Ovary (tissue), 9 donors: ENCODE measurements around the gene FBXO28. TPM values are rescaled to one million over a fixed set of nuclear protein-coding genes. Genes with fewer than 3 reads are reported as not detected.

Experiments used
- DNase-seq, 5 donors: peaks; one replicate each; pipeline ENCODE4 v3.0.0-alpha.2; 2019 to 2020
- H3K27ac ChIP-seq, 2 donors: fragments of 200-600 bp; one replicate each; pipeline versions ENCODE4 v1.5.1 to v1.8.0; 2019 to 2022
- H3K27me3 ChIP-seq: fragments of 200-600 bp; one replicate; pipeline ENCODE4 v1.8.0; 2022
- H3K36me3 ChIP-seq: fragments of 200-600 bp; sonication (generic); one replicate; pipeline ENCODE4 v1.5.1; 2019
- H3K4me1 ChIP-seq: one replicate; pipeline ENCODE4 v1.8.1; 2013; ENCODE audit warnings: mild to moderate bottlenecking, moderate library complexity; ENCODE audit not compliant: insufficient read depth
- H3K4me3 ChIP-seq: fragments of 200-600 bp; sonication (generic); one replicate; pipeline ENCODE4 v1.5.1; 2017
- H3K9me3 ChIP-seq, 2 donors: fragments of 200-600 bp in 1 of 2; sonication (generic) in 1 of 2; one replicate each; pipeline versions ENCODE4 v1.5.1 to v1.8.1; 2013 to 2019; ENCODE audit warnings: mild to moderate bottlenecking in 1 of 2, moderate library complexity in 1 of 2
- CTCF ChIP-seq, 3 donors: fragments of 450-650 bp in 2 of 3; fragments of 200-600 bp in 1 of 3; IDR thresholded peaks; one replicate each; pipeline versions ENCODE4 v1.5.1 to v1.8.0; 2016 to 2022; ENCODE audit warnings: antibody characterized with exemption in 3 of 3, mild to moderate bottlenecking in 1 of 3
- EP300 ChIP-seq: sonication (generic); formaldehyde crosslinking; IDR thresholded peaks from one replicate; pipeline ENCODE4 v1.6.1; 2017; ENCODE audit warnings: antibody characterized with exemption
- POLR2A ChIP-seq: fragments of 450-650 bp; IDR thresholded peaks from one replicate; pipeline ENCODE4 v1.6.1; 2017; ENCODE audit warnings: antibody characterized with exemption, mild to moderate bottlenecking, moderate library complexity
- WGBS, 3 donors: extraction: QIAGEN DNeasy Blood & Tissue Kit in 1 of 3; methylation state at CpG; one replicate each; pipeline versions ENCODE4 v1.1.5 to v1.1.7; 2013 to 2017; 5-methylcytosine and 5-hydroxymethylcytosine counted together
- intact Hi-C, 4 donors: fragments of 100-400 bp; cut with DNase I; formaldehyde crosslinking; loops; one replicate each; pipeline versions ENCODE4 v1.11.0 to v1.15.1; 2022 to 2023
- polyA plus RNA-seq, 2 donors: library from polyadenylated mRNA; stranded (reverse); fragments of 200-250 nt in 1 of 2; fragments of 350-450 nt in 1 of 2; fragmentation: Illumina TruSeq in 1 of 2; extraction: RNeasy Lipid Tissue Mini Kit (QIAGEN cat#74804) in 1 of 2; gene quantifications; one replicate each; pipeline ENCODE4 v1.2.3, GENCODE V29; 2013 to 2014
- total RNA-seq, 7 donors: library from RNA; depleted of rRNA in 2 of 7; stranded (reverse); fragments of >200 nt in 2 of 7; fragmentation: NEBNext Ultra II Directional in 3 of 7; extraction: Animal tissue kit (Norgen Biotek cat#: 25700) in 3 of 7; gene quantifications; one replicate each; pipeline versions ENCODE4 v1.1.0 to v1.2.4, GENCODE V29; 2016 to 2023
- donor health status: DM: no; HTN: no; CAD: no; lungs with moderate emphysema.
- donor health status: DM: no; HTN: no; CAD: no.
- donor health status: Bipolar disorder and iron deficiency.
- donor health status: DM: yes; HTN: yes; CAD: no.
- donor health status: DM: no; HTN: no; CAD: no.
- donor health status: DM: yes; HTN: yes; CAD: no.

Gene FBXO28
- total and polyA plus RNA-seq, 9 donors, result 11.2 to 31.7 (median 26.3) TPM

- DNase-seq, result no peak
- Histone ChIP-seq H3K9me3 (no peaks in the 10 kb centered on the region), H3K27ac (no peak overlapping the region), H3K36me3 (no peaks in the 10 kb centered on the region), H3K4me3 (no peak overlapping the region), H3K27me3 (no peaks in the 10 kb centered on the region), H3K4me1 (peaks cover 3% of the 10 kb centered on the region)
- WGBS, 3 donors, result 85 to 89% (median 89%) methylated on average over 9 of the region's 9 CpGs
- intact Hi-C loops, result no loop called here
- TF ChIP-seq CTCF (IDR thresholded peaks at IDR 0.05) (no peak), EP300 (no peak), POLR2A (no peak)
Observed at GRCh38 chr1:224170748-224171478, 57.0 kb downstream of the FBXO28 start.

- no peak for DNase-seq
- TF ChIP-seq CTCF (IDR thresholded peaks at IDR 0.05), result no peak
- TF ChIP-seq EP300, result no peak
- TF ChIP-seq POLR2A, result no peak
- Histone ChIP-seq H3K4me3 (no peak overlapping the region), H3K4me1 (peaks cover 3% of the 10 kb centered on the region), H3K9me3 (no peaks in the 10 kb centered on the region), H3K27me3 (no peaks in the 10 kb centered on the region), H3K27ac (no peak overlapping the region), H3K36me3 (no peaks in the 10 kb centered on the region)
- intact Hi-C loops, result no loop called here
- 85 to 87% (median 85%) methylated on average over 3 of the region's 3 CpGs for WGBS, 3 donors
Observed at GRCh38 chr1:224172229-224172628, 58.3 kb downstream of the FBXO28 start.

- intact Hi-C loops, result no loop called here
- no peaks in the 10 kb centered on the region for H3K9me3 ChIP-seq
- no peaks in the 10 kb centered on the region for H3K36me3 ChIP-seq
- TF ChIP-seq CTCF (IDR thresholded peaks at IDR 0.05) (no peak), EP300 (no peak), POLR2A (no peak)
- H3K4me3 ChIP-seq, result no peak overlapping the region
- no peak overlapping the region for H3K27ac ChIP-seq
- DNase-seq, result no peak
- 65 to 79% (median 66%) methylated on average over 5 of the region's 5 CpGs for whole genome bisulfite sequencing, 3 donors
- no peaks in the 10 kb centered on the region for H3K27me3 ChIP-seq
- peaks cover 2% of the 10 kb centered on the region for H3K4me1 ChIP-seq
Observed at GRCh38 chr1:224173523-224173922, 59.6 kb downstream of the FBXO28 start.

DNA sequence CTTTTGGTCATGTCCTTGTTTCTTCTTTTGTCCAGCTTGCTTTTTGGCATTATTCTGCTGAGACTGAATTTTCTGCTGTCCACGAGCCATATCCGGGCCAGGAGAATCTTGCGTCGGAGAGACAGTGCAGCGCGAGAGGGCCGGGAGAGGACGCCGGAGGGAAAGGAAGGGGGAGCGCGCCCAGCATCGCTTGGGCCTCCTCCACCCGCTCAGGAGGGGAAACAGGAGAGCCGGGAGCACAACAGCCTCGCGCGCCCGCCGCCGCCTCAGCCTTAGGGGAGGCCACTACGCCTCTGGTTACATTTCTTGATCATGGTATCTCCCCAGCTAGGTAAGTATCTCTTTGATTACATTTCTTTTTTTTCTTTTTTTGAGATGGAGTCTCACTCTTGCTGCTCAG lies 61.7 kb downstream of the FBXO28 start:
- TF ChIP-seq CTCF (IDR thresholded peaks at IDR 0.05) (no peak), EP300 (no peak), POLR2A (no peak)
- intact Hi-C loops, result no loop called here
- Histone ChIP-seq H3K36me3 (no peaks in the 10 kb centered on the region), H3K9me3 (no peaks in the 10 kb centered on the region), H3K27me3 (no peaks in the 10 kb centered on the region), H3K4me3 (no peak overlapping the region), H3K27ac (no peak overlapping the region), H3K4me1 (no peaks in the 10 kb centered on the region)
- 2 to 10% (median 2%) methylated on average over 21 of the region's 21 CpGs for WGBS, 3 donors
- DNase-seq, result peak; percentile 23 to 76 (median 43)
